SJSA1 (cell line): Measurements from ENCODE around the gene LDLRAD3. TPM values are rescaled to one million over a fixed set of nuclear protein-coding genes. Genes with fewer than 3 reads are reported as not detected.

Source experiments
- DNase-seq, 2 experiments: peaks; one replicate each; pipeline ENCODE4 v3.0.0-alpha.2; 2015 to 2020; ENCODE audit warnings: low spot score in 2 of 2, low read depth in 1 of 2
- H3K27ac ChIP-seq: fragments of 250-450 bp; sonication (Bioruptor Pico); 2 replicates; pipeline ENCODE4 v1.5.1; 2020; ENCODE audit warnings: mild to moderate bottlenecking, moderate library complexity
- H3K27me3 ChIP-seq: fragments of 250-450 bp; sonication (Bioruptor Pico); replicated peaks from 2 replicates; pipeline ENCODE4 v1.5.1; 2020; ENCODE audit warnings: mild to moderate bottlenecking, moderate library complexity
- H3K36me3 ChIP-seq: fragments of 250-450 bp; sonication (Bioruptor Pico); 2 replicates; pipeline ENCODE4 v1.5.1; 2020; ENCODE audit warnings: mild to moderate bottlenecking
- H3K4me1 ChIP-seq: fragments of 250-450 bp; sonication (Bioruptor Pico); replicated peaks from 2 replicates; pipeline ENCODE4 v1.6.1; 2021; ENCODE audit warnings: mild to moderate bottlenecking
- H3K4me3 ChIP-seq: fragments of 250-450 bp; sonication (Bioruptor Pico); 2 replicates; pipeline ENCODE4 v1.5.1; 2020; ENCODE audit warnings: mild to moderate bottlenecking
- H3K9me3 ChIP-seq: fragments of 250-450 bp; sonication (Bioruptor Pico); replicated peaks from 2 replicates; pipeline ENCODE4 v1.5.1; 2020; ENCODE audit warnings: mild to moderate bottlenecking
- total RNA-seq: library from RNA; depleted of rRNA; stranded (reverse); fragments of >200 nt; shearing (Covaris generic); gene quantifications from 2 replicates; pipeline ENCODE4 v1.2.3, GENCODE V29; 2014

Gene LDLRAD3
- total RNA-seq, 1 experiment from 2014 or later: 5.8 TPM

DNA sequence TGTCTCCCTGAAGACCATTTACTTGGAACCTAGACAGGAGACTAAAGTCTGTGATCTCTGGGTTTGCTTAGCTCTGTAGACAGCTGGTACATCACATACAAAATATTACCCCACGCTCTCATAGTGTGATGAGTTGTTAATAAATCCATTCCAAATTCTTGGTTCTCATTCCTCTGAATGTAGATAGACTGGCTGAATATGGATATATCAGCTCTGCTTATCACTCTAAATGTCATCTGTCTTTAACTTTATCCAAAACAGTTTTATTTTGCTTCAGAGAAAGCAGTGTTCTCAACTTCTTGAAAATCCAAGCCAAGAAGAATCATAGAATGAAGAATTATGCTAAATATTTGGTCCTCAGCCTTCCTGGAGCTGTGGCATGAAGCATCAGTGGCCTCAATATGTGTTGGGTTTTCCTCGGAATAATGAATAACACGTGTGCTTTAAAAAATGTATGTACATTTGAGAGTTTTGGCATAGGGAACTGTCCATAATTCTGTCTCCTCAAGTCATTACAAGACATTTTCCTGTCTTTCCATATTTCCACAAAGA is 10.5 kb upstream of the LDLRAD3 start:
- Histone ChIP-seq H3K27me3 (no peaks in the 10 kb centered on the region), H3K27ac (no peak overlapping the region), H3K9me3 (no peaks in the 10 kb centered on the region), H3K36me3 (no peaks in the 10 kb centered on the region), H3K4me3 (no peak overlapping the region), H3K4me1 (no peaks in the 10 kb centered on the region)
- no peak for DNase-seq

DNA sequence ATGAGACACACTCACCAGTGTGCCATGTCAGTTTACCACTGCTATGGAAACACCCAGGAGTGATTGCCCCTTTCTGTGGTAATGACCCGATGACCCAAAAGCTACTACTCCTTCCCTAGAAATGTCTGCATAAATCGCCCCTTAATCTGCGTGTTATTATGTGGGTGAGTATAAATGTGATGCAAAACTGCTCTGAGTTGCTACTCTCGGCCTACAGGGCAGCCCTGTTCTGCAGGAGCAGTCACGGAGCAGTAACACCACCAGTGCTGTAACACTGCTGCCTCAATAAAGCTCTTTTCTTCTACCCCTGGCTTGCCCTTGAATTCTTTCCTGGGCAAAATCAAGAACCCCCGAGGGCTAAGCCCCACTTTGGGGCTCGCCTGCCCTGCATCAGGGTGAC is 9.6 kb upstream of the LDLRAD3 start:
- Histone ChIP-seq H3K9me3 (no peaks in the 10 kb centered on the region), H3K27ac (no peak overlapping the region), H3K36me3 (no peaks in the 10 kb centered on the region), H3K4me3 (no peak overlapping the region), H3K27me3 (no peaks in the 10 kb centered on the region), H3K4me1 (no peaks in the 10 kb centered on the region)
- no peak for DNase-seq

DNA sequence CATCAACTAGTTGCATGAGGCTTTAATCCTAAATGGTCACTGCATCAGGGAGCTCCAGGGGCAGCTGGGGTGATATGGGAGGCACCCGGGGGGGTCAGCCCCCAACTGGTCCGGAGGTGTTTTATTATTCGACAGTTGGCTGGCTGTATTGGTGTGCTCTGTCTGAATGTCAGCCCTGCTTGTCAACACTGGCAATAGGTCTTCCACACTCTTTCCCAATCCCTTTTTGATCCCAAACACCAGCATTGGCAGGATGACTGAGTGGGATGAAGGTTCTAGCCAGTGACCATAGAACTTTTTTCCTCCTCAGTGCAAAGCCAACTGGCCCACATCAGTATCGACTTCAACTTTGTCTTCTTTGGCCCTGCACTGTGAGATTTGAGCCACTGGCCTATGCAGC is 8.9 kb upstream of the LDLRAD3 start:
- no peak overlapping the region for H3K27ac ChIP-seq
- DNase-seq: no peak
- H3K4me3 ChIP-seq: no peak overlapping the region
- H3K36me3 ChIP-seq: no peaks in the 10 kb centered on the region
- H3K27me3 ChIP-seq: no peaks in the 10 kb centered on the region
- H3K4me1 ChIP-seq: no peaks in the 10 kb centered on the region
- no peaks in the 10 kb centered on the region for H3K9me3 ChIP-seq

DNA sequence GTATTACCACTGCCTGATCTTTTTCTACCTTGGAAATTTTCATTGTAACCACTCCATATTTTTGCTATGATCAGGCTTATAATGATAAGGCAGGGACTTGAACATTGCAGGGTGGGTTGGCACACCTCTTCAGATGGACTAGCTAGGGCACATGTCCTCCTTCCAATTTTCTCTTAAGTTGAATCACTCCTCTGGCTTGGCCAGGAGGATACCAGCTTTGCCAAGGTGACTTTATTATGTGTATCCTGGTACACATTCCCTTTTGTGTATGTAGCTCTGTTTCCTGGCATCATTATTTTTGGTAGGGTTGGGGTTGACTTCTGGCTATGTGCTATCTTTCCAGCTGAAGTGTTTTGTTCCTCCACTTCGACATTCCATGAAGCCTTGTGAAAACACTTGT is 8.5 kb upstream of the LDLRAD3 start:
- DNase-seq: no peak
- Histone ChIP-seq H3K4me3 (no peak overlapping the region), H3K36me3 (no peaks in the 10 kb centered on the region), H3K27me3 (no peaks in the 10 kb centered on the region), H3K27ac (no peak overlapping the region), H3K4me1 (no peaks in the 10 kb centered on the region), H3K9me3 (no peaks in the 10 kb centered on the region)

DNA sequence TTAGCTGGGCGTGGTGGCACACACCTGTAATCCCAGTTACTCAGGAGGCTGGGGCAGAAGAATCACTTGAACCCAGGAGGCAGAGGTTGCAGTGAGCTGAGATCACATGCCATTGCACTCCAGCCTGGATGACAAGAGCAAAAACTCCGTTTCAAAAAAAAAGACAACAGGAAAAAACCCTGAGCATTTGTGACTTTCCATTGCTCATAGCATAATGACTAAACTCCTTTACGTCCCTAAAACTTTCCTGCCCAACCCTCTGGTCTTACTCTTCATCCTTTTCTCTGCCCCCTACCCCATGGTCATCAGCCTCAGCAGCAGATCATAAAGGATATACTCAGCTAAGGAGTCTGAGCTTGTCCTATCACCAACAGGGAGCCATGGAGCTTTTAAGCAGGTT is 6.8 kb upstream of the LDLRAD3 start:
- no peak for DNase-seq
- no peaks in the 10 kb centered on the region for H3K27me3 ChIP-seq

DNA sequence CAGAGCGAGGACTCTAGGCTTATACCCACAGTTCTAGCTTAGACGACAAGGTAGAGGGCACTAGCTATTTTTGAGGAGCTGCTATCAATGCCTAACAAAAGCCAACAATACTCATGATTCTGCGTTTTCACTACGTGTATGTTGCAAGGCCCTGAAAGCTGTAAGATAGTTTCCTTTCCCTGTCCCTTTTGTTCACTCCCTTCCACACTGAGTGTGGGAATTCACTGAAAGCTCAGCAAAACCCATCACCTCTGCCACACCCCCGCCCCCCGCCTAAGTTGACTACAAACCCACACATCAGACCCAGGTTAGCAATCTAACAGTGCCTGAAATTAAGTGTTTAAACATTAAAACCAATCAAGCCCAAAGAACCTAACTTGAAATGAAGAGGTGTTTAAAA is 6.2 kb upstream of the LDLRAD3 start:
- H3K4me3 ChIP-seq: no peak overlapping the region
- H3K36me3 ChIP-seq: no peaks in the 10 kb centered on the region
- no peaks in the 10 kb centered on the region for H3K4me1 ChIP-seq
- no peak for DNase-seq
- H3K9me3 ChIP-seq: no peaks in the 10 kb centered on the region
- H3K27ac ChIP-seq: no peak overlapping the region
- H3K27me3 ChIP-seq: no peaks in the 10 kb centered on the region

More for the DNA sequence above, 6.8 kb upstream of the LDLRAD3 start:
- H3K27ac ChIP-seq: no peak overlapping the region
- H3K4me1 ChIP-seq: no peaks in the 10 kb centered on the region
- H3K9me3 ChIP-seq: no peaks in the 10 kb centered on the region
- no peak overlapping the region for H3K4me3 ChIP-seq
- H3K36me3 ChIP-seq: no peaks in the 10 kb centered on the region

DNA sequence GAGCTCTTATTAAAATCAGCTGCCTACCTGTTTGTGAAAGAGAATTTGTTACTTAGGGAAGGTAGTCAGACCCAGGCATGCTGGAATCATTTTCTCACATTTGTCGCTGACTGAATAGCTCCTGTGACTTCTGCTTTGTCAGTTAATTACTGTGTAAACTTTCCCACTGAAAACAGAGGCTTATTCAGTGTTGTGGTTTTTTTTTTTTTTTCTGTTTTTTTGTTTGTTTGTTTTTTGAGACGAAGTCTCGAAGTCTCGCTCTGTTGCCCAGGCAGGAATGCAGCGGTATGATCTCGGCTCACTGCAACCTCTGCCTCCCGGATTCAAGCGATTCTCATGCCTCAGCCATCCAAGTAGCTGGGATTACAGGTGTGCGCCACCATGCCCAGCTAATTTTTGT is 5.6 kb upstream of the LDLRAD3 start:
- H3K36me3 ChIP-seq: no peaks in the 10 kb centered on the region
- H3K9me3 ChIP-seq: no peaks in the 10 kb centered on the region
- H3K4me3 ChIP-seq: no peak overlapping the region
- H3K27me3 ChIP-seq: no peaks in the 10 kb centered on the region
- no peak overlapping the region for H3K27ac ChIP-seq
- H3K4me1 ChIP-seq: no peaks in the 10 kb centered on the region
- no peak for DNase-seq

DNA sequence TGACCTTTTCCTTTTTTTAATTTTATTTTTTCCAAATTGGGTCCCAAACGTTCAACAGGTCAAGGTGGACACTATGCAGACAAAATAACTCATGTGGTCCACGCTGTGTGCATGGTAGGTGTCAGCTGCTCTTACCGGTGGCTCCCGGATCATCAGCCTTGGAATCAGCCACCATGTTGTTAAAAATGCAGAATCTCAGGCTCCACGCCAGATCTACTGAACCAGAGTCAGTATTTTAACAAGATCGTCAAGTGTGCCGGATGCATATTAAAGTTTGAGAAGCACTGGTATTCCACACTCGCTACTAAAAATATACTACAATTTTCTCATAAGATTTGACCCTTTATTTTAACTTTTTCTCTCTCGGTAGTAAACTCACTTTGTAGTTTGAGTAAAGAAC is 553 bp upstream of the LDLRAD3 start:
- H3K9me3 ChIP-seq: no peaks in the 10 kb centered on the region
- DNase-seq: no peak
- no peak overlapping the region for H3K27ac ChIP-seq
- H3K4me1 ChIP-seq: peaks cover 13% of the 10 kb centered on the region
- H3K36me3 ChIP-seq: no peaks in the 10 kb centered on the region
- peak overlapping the region; percentile 57 for H3K4me3 ChIP-seq
- no peaks in the 10 kb centered on the region for H3K27me3 ChIP-seq

DNA sequence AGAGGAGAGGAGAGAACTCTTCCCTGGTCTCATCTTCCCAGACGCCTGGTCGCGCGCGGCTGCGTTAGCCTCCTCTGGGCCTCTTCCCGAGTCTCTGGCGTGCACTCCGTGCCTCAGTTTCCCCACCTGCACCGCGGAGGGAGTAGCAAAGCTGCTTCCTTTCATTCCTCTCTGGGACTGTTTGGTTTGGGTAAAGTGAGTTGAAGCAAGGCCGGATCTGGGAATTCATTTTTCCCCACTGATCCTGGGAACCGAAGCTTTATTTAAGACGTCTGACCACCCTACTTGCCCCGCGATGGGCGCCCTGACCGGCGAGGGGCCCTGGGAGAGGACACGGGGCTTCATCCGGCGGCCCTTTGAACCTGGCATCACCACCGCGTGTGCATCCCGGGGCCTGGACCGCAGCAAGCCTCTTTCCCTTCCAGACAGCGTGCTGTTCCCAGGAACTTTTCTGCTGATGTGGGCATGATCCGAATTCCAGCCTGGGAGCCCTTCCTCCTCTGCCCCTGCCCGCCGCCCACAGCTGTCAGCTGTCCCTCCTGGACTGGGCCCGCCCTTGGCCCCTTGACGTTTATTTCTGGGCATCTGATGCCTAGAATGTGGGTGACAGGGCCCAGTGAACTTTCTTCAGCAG is 758 bp downstream of the LDLRAD3 start:
- Histone ChIP-seq H3K4me1 (peaks cover 13% of the 10 kb centered on the region), H3K9me3 (no peaks in the 10 kb centered on the region), H3K27ac (no peak overlapping the region), H3K27me3 (no peaks in the 10 kb centered on the region), H3K36me3 (no peaks in the 10 kb centered on the region), H3K4me3 (peak overlapping the region; percentile 57)
- DNase-seq: peak in 1 of 2 experiments; percentile 57

DNA sequence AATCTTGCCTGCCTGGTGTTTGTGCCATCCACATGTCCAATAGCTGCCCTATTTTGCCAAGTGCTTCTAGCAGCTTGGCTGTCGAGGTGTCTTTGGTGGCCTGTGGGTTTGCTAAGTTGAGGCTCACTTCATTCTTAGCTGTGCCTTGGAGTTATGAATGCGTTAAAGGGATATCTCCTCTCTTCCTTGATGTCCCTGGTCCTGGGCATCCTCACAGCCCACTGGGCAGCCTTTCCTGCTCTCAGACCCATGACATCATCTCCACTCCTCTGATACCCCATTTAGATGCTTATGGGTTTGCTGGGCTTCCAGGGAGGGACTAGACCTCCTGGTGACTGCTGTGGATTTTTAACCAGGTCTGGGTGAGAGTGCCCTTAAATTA is 1.3 kb downstream of the LDLRAD3 start:
- Histone ChIP-seq H3K36me3 (no peaks in the 10 kb centered on the region), H3K4me3 (no peak overlapping the region), H3K27me3 (no peaks in the 10 kb centered on the region), H3K4me1 (peaks cover 13% of the 10 kb centered on the region), H3K9me3 (no peaks in the 10 kb centered on the region), H3K27ac (no peak overlapping the region)
- no peak for DNase-seq

DNA sequence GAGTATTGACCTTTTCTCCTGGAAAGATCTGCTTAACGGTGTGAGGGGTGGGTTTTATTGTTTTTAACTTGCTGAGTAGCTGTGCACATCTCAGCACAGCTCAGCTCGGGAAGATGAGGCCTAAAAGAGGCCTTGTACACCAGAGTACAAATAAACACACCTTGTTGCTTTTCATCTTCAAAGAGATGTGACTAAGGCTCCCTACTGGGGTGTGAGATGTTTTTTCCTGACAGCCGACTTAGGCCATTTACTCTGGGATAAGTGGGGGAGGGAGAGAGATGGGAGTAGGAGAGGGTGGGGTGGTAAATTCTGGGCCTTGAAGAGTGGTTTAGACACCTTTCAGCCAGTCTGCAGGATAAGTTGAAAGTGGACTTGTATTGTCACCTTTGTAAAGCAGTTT is 2.9 kb downstream of the LDLRAD3 start:
- no peaks in the 10 kb centered on the region for H3K36me3 ChIP-seq
- no peak overlapping the region for H3K4me3 ChIP-seq
- DNase-seq: no peak
- H3K4me1 ChIP-seq: peaks cover 13% of the 10 kb centered on the region
- H3K27ac ChIP-seq: no peak overlapping the region
- H3K27me3 ChIP-seq: no peaks in the 10 kb centered on the region
- no peaks in the 10 kb centered on the region for H3K9me3 ChIP-seq

DNA sequence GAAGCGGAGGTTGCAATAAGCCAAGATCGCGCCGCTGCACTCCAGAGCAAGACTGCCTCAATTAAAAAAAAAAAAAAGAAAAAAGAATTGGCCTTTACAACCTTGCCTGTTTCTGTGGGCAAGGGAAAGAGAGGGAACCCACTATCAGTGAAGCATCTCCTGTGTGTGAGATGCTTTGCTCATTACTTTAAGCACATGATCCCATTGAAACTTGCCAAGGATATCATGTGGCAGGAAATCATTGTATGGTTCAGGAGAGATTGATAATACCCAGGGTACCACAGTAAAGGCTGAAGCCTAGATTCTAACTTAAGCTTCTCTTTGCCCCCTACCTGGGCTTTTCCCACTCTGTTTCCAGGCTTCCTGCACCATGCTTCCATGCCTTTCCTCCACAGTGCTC is 3.6 kb downstream of the LDLRAD3 start:
- no peak overlapping the region for H3K4me3 ChIP-seq
- no peaks in the 10 kb centered on the region for H3K36me3 ChIP-seq
- peaks cover 13% of the 10 kb centered on the region for H3K4me1 ChIP-seq
- no peak for DNase-seq
- no peaks in the 10 kb centered on the region for H3K27me3 ChIP-seq
- H3K27ac ChIP-seq: no peak overlapping the region
- no peaks in the 10 kb centered on the region for H3K9me3 ChIP-seq

DNA sequence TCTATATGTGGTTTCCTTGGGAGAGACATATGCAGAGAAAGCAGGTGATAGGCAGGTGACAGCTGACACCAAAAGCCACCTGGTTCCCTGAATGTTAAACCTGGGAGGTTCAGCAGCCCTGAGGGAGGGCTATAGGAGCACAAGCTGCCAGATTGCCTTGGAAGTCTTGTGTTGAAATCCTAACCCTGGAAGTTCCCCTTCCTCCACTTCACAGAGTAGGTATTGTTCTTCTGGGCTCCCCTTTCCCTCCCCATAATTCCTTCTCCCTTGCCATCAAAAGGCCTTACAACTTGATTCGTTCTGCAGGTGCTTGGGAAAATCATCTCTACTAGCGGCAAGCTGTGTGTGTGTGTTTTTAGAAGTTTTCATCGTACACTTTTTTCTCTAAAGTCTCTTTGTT is 5.4 kb downstream of the LDLRAD3 start:
- H3K27me3 ChIP-seq: no peaks in the 10 kb centered on the region
- H3K9me3 ChIP-seq: no peaks in the 10 kb centered on the region

DNA sequence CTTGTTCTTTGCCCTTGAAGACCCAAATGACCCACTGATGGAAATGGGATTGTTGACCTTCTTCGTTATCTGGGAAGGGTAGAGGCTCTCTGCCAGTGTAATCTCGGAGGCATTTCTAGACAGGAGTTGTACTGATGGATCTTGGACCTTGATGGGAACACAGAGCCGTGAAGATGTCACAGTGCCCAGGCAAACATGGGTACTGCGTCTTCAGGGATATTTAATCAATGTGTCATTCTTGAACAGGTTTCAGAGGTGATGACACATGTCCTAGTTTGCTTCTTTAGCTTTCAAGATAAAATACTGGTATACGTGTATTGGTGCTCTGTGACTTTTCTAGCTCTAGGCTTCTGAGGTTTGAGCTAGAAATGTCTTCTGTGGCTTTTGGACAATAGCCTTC is 6.2 kb downstream of the LDLRAD3 start:
- peaks cover 2% of the 10 kb centered on the region for H3K4me1 ChIP-seq
- no peaks in the 10 kb centered on the region for H3K9me3 ChIP-seq
- no peak overlapping the region for H3K27ac ChIP-seq
- H3K27me3 ChIP-seq: no peaks in the 10 kb centered on the region
- no peaks in the 10 kb centered on the region for H3K36me3 ChIP-seq
- no peak overlapping the region for H3K4me3 ChIP-seq
- no peak for DNase-seq

More for the DNA sequence above, 5.4 kb downstream of the LDLRAD3 start:
- no peak overlapping the region for H3K4me3 ChIP-seq
- no peak overlapping the region for H3K27ac ChIP-seq
- H3K4me1 ChIP-seq: peaks cover 9% of the 10 kb centered on the region
- DNase-seq: no peak
- H3K36me3 ChIP-seq: no peaks in the 10 kb centered on the region

DNA sequence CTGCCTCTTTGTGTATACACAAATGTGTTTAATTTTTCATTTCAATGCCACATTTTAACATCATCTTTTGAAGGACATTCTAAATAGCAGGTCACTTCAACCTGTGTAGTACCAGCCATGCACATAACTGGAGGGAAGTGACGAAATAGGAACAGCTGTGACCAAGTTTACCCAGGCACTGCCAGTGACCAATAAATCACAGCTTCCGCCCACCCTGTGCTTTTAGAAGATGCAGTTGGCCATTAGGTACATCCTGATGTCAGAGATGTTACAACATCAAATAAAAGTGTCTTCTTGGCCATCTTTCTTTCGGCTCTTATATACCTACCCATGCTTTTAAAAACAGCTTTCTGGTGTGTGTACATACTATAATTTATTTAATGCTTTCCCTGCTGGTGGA is 7.8 kb downstream of the LDLRAD3 start:
- no peak for DNase-seq
- H3K4me3 ChIP-seq: no peak overlapping the region
- no peak overlapping the region for H3K27ac ChIP-seq
- no peaks in the 10 kb centered on the region for H3K36me3 ChIP-seq
- no peaks in the 10 kb centered on the region for H3K9me3 ChIP-seq
- H3K27me3 ChIP-seq: no peaks in the 10 kb centered on the region
- no peaks in the 10 kb centered on the region for H3K4me1 ChIP-seq
